DOHH2 (cell line): ENCODE data around the gene PACRG.

Experiments used
- H3F3A ChIP-seq: fragments of 200-600 bp; sonication (generic), shearing (Covaris generic); 2 replicates; pipeline ENCODE4 v1.6.0; 2016; ENCODE audit warnings: antibody characterized with exemption, mild to moderate bottlenecking; ENCODE audit not compliant: control insufficient read depth, insufficient read depth
- H3K27ac ChIP-seq: fragments of 200-600 bp; sonication (generic); 2 replicates; pipeline ENCODE4 v1.5.1; 2014; ENCODE audit warnings: low read depth, mild to moderate bottlenecking, low read length, moderate library complexity
- H3K27me3 ChIP-seq: fragments of 200-600 bp; sonication (generic); 2 replicates; pipeline ENCODE4 v1.6.1; 2014; ENCODE audit warnings: mild to moderate bottlenecking, low read length, mixed read lengths; ENCODE audit not compliant: control insufficient read depth
- H3K36me3 ChIP-seq: fragments of 200-600 bp; sonication (generic); 2 replicates; pipeline ENCODE4 v1.6.1; 2014; ENCODE audit warnings: mild to moderate bottlenecking, low read length, moderate library complexity, mixed read lengths; ENCODE audit not compliant: control insufficient read depth
- H3K4me1 ChIP-seq: fragments of 200-600 bp; sonication (generic); 2 replicates; pipeline ENCODE4 v1.6.1; 2014; ENCODE audit warnings: mild to moderate bottlenecking, low read length, mixed read lengths; ENCODE audit not compliant: control insufficient read depth
- H3K4me2 ChIP-seq: fragments of 200-600 bp; sonication (generic); 2 replicates; pipeline ENCODE4 v1.6.0; 2014; ENCODE audit warnings: mild to moderate bottlenecking, low read length, moderate library complexity
- H3K4me3 ChIP-seq: fragments of 200-600 bp; sonication (generic); 2 replicates; pipeline ENCODE4 v1.5.1; 2014; ENCODE audit warnings: mild to moderate bottlenecking, low read length, mixed read lengths
- H3K79me2 ChIP-seq: fragments of 200-600 bp; sonication (generic); 2 replicates; pipeline ENCODE4 v1.6.1; 2014; ENCODE audit warnings: mild to moderate bottlenecking, low read length, mixed read lengths; ENCODE audit not compliant: control insufficient read depth
- H3K9me2 ChIP-seq: fragments of 200-600 bp; sonication (generic); replicated peaks from 2 replicates; pipeline ENCODE4 v1.6.1; 2014; ENCODE audit warnings: mild to moderate bottlenecking, low read length, mixed read lengths; ENCODE audit not compliant: control insufficient read depth
- H3K9me3 ChIP-seq: fragments of 200-600 bp; sonication (generic); 2 replicates; pipeline ENCODE4 v1.6.1; 2014; ENCODE audit warnings: antibody characterized with exemption, low read length, mixed read lengths; ENCODE audit not compliant: control insufficient read depth, insufficient read depth
- H4K20me1 ChIP-seq: fragments of 200-600 bp; sonication (generic); 2 replicates; pipeline ENCODE4 v1.6.0; 2014; ENCODE audit warnings: low read depth, mild to moderate bottlenecking, antibody characterized with exemption, low read length, moderate library complexity; ENCODE audit not compliant: control insufficient read depth, insufficient read depth
- EZH2phosphoT487 ChIP-seq: fragments of 200-600 bp; sonication (generic); IDR thresholded peaks from 2 replicates; pipeline ENCODE4 v1.6.1; 2017; ENCODE audit warnings: borderline replicate concordance, mild to moderate bottlenecking, antibody characterized with exemption, low read length, moderate library complexity, mixed read lengths
- TF ChIP-seq, protein P1 (sequence below): fragments of 200-600 bp; sonication (generic); IDR thresholded peaks from one replicate; pipeline ENCODE4 v1.5.1; 2014; ENCODE audit warnings: antibody characterized with exemption, mild to moderate bottlenecking, low read depth, low read length; ENCODE audit not compliant: poor library complexity, severe bottlenecking

PACRG gene

DNA sequence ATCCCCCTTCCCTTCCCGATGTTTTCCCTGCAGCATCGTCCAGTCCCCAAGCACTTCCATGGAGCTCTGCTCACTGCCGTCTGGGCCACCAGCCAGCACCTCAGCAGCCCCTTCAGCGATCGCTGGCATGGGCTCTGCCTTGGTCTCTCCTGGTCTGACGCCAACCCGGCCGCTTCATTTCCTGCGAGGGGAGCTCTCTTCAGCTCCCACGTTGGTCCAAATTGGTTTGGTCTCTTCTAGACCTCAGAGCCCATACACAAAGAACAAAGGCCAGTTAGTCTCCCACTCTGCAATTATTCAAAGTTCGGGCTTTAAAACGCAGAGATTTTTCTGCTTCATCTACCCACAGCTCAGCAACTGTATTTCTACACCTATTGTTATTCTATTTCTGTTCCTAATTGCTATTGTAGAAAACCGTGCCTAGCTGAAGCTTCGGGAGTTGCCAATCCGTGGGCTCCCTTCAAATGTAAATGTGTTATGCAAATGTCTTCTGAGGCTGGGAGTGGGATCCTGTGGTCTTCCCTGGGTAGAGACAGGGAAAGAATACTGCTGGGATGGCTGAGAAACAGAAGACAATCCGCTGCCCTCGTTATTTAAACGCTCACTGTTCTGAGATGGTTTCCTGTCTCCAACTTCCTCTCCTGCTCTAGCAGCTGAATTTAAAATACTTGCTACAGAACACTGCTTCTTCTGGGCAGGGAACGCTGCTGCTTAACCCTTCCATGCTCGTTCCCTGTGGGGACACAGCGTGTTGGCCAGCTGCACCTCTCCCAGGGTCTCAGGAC lies 532.5 kb downstream of the PACRG start:
- H3K4me1 ChIP-seq = no peaks in the 10 kb centered on the region
- no peak overlapping the region for H3K4me2 ChIP-seq
- no peaks in the 10 kb centered on the region for H3K79me2 ChIP-seq
- no peak overlapping the region for H3K4me3 ChIP-seq
- H3K9me2 ChIP-seq = no peaks in the 10 kb centered on the region
- no peaks in the 10 kb centered on the region for H3F3A ChIP-seq
- H3K27ac ChIP-seq = no peak overlapping the region
- H3K36me3 ChIP-seq = no peaks in the 10 kb centered on the region
- TF ChIP-seq, protein P1, sequence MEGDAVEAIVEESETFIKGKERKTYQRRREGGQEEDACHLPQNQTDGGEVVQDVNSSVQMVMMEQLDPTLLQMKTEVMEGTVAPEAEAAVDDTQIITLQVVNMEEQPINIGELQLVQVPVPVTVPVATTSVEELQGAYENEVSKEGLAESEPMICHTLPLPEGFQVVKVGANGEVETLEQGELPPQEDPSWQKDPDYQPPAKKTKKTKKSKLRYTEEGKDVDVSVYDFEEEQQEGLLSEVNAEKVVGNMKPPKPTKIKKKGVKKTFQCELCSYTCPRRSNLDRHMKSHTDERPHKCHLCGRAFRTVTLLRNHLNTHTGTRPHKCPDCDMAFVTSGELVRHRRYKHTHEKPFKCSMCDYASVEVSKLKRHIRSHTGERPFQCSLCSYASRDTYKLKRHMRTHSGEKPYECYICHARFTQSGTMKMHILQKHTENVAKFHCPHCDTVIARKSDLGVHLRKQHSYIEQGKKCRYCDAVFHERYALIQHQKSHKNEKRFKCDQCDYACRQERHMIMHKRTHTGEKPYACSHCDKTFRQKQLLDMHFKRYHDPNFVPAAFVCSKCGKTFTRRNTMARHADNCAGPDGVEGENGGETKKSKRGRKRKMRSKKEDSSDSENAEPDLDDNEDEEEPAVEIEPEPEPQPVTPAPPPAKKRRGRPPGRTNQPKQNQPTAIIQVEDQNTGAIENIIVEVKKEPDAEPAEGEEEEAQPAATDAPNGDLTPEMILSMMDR = no peak
- H3K9me3 ChIP-seq = no peaks in the 10 kb centered on the region
- no peaks in the 10 kb centered on the region for H4K20me1 ChIP-seq
- H3K27me3 ChIP-seq = no peaks in the 10 kb centered on the region

GRCh38 chr6:163260911-163261310 lies 533.1 kb downstream of the PACRG start:
- H3K27me3 ChIP-seq = no peaks in the 10 kb centered on the region; the same call in 1 of the 2 replicates
- H3K9me3 ChIP-seq = no peaks in the 10 kb centered on the region
- no peaks in the 10 kb centered on the region for H3K79me2 ChIP-seq
- no peaks in the 10 kb centered on the region for H3K36me3 ChIP-seq
- H3F3A ChIP-seq = no peaks in the 10 kb centered on the region
- no peak overlapping the region for H3K4me2 ChIP-seq
- no peaks in the 10 kb centered on the region for H4K20me1 ChIP-seq
- H3K4me3 ChIP-seq = no peak overlapping the region
- H3K9me2 ChIP-seq = no peaks in the 10 kb centered on the region
- no peak overlapping the region for H3K27ac ChIP-seq
- no peaks in the 10 kb centered on the region for H3K4me1 ChIP-seq
- TF ChIP-seq EZH2phosphoT487 = no peak
- TF ChIP-seq, protein P1 = no peak

- Histone ChIP-seq H3K9me3 (no peaks in the 10 kb centered on the region), H3K36me3 (no peaks in the 10 kb centered on the region), H3K4me3 (no peak overlapping the region), H3K27me3 (no peaks in the 10 kb centered on the region; the same call in 1 of the 2 replicates), H3K4me1 (no peaks in the 10 kb centered on the region), H4K20me1 (no peaks in the 10 kb centered on the region), H3K79me2 (no peaks in the 10 kb centered on the region), H3K9me2 (no peaks in the 10 kb centered on the region), H3F3A (no peaks in the 10 kb centered on the region), H3K4me2 (no peak overlapping the region), H3K27ac (no peak overlapping the region)
- no peak for TF ChIP-seq EZH2phosphoT487
- TF ChIP-seq, protein P1 = no peak
These were observed 533.6 kb downstream of the PACRG start for GRCh38 chr6:163261361-163261760.
